Measurements from ENCODE around the gene HEATR1.
"Not testable (repeated sequence)": the region's sequence is repeated elsewhere in the genome, so short reads cannot be mapped to it uniquely, and the experiment has no call there.

HEATR1 gene

GRCh38 chr1:236508593-236509027 is 95.7 kb downstream of the HEATR1 start:
- DNase-seq (ENCODE audit: low read depth): no peak

GRCh38 chr1:236507022-236507700 is 97.2 kb downstream of the HEATR1 start:
- DNase-seq (ENCODE audit: low read depth): no peak

- DNase-seq (ENCODE audit: low read depth): not testable (repeated sequence)
These were observed 100.0 kb downstream of the HEATR1 start for GRCh38 chr1:236504338-236504737.

- no peak for DNase-seq (ENCODE audit: low read depth)
These were observed 101.2 kb downstream of the HEATR1 start for GRCh38 chr1:236502972-236503639.

- DNase-seq (ENCODE audit: low read depth): no peak
These were observed 101.7 kb downstream of the HEATR1 start for GRCh38 chr1:236502579-236502971.

- DNase-seq (ENCODE audit: low read depth): no peak
These were observed 103.2 kb downstream of the HEATR1 start for GRCh38 chr1:236501093-236501492.

Data from stimulated activated CD8-positive, alpha-beta memory T cell treated with anti-CD3 and anti-CD28 coated beads, Interleukin-12 subunit alpha, Interleukin-12 subunit beta, amount 100 ng/mL, for 4 hours (primary cell).